Measurements from ENCODE around the gene GMPR2.

The GMPR2 gene

GRCh38 chr14:24263848-24264247, 31.1 kb downstream of the GMPR2 start:
- Histone ChIP-seq H2AFZ (ENCODE audit: low read depth, low read length) (no peak overlapping the region), H3K4me1 (ENCODE audit: insufficient read depth, low read length) (no peaks in the 10 kb centered on the region), H3K36me3 (ENCODE audit: insufficient read depth, low read length) (peaks cover 11% of the 10 kb centered on the region), H3K9me3 (ENCODE audit: low read length) (no peaks in the 10 kb centered on the region), H3K4me3 (ENCODE audit: low read length) (no peak overlapping the region), H3K27me3 (ENCODE audit: insufficient read depth, low read length) (no peaks in the 10 kb centered on the region)

- Histone ChIP-seq H3K4me3 (ENCODE audit: low read length) (no peak overlapping the region), H2AFZ (ENCODE audit: low read depth, low read length) (no peak overlapping the region), H3K27me3 (ENCODE audit: insufficient read depth, low read length) (no peaks in the 10 kb centered on the region), H3K36me3 (ENCODE audit: insufficient read depth, low read length) (peaks cover 11% of the 10 kb centered on the region), H3K4me1 (ENCODE audit: insufficient read depth, low read length) (no peaks in the 10 kb centered on the region), H3K9me3 (ENCODE audit: low read length) (no peaks in the 10 kb centered on the region)
Measured at GRCh38 chr14:24264298-24264697, 31.6 kb downstream of the GMPR2 start.

- Histone ChIP-seq H3K4me1 (ENCODE audit: insufficient read depth, low read length) (peaks cover 3% of the 10 kb centered on the region), H3K9me3 (ENCODE audit: low read length) (no peaks in the 10 kb centered on the region), H3K4me3 (ENCODE audit: low read length) (no peak overlapping the region), H3K36me3 (ENCODE audit: insufficient read depth, low read length) (peaks cover 11% of the 10 kb centered on the region), H3K27me3 (ENCODE audit: insufficient read depth, low read length) (no peaks in the 10 kb centered on the region), H2AFZ (ENCODE audit: low read depth, low read length) (no peak overlapping the region)
Measured at GRCh38 chr14:24266344-24267244, 33.9 kb downstream of the GMPR2 start.

GRCh38 chr14:24267516-24267915, 34.8 kb downstream of the GMPR2 start:
- Histone ChIP-seq H3K9me3 (ENCODE audit: low read length) (no peaks in the 10 kb centered on the region), H3K4me3 (ENCODE audit: low read length) (no peak overlapping the region), H3K4me1 (ENCODE audit: insufficient read depth, low read length) (peaks cover 9% of the 10 kb centered on the region), H2AFZ (ENCODE audit: low read depth, low read length) (no peak overlapping the region), H3K36me3 (ENCODE audit: insufficient read depth, low read length) (peaks cover 11% of the 10 kb centered on the region), H3K27me3 (ENCODE audit: insufficient read depth, low read length) (no peaks in the 10 kb centered on the region)

- Histone ChIP-seq H3K9me3 (ENCODE audit: low read length) (no peaks in the 10 kb centered on the region), H3K4me3 (ENCODE audit: low read length) (no peak overlapping the region), H3K36me3 (ENCODE audit: insufficient read depth, low read length) (peaks cover 11% of the 10 kb centered on the region), H2AFZ (ENCODE audit: low read depth, low read length) (no peak overlapping the region), H3K27me3 (ENCODE audit: insufficient read depth, low read length) (no peaks in the 10 kb centered on the region), H3K4me1 (ENCODE audit: insufficient read depth, low read length) (peaks cover 9% of the 10 kb centered on the region)
Measured at GRCh38 chr14:24268225-24268624, 35.5 kb downstream of the GMPR2 start.

- H3K27me3 ChIP-seq (ENCODE audit: insufficient read depth, low read length) = no peaks in the 10 kb centered on the region
- no peak overlapping the region for H2AFZ ChIP-seq (ENCODE audit: low read depth, low read length)
- no peaks in the 10 kb centered on the region for H3K9me3 ChIP-seq (ENCODE audit: low read length)
- peaks cover 11% of the 10 kb centered on the region for H3K36me3 ChIP-seq (ENCODE audit: insufficient read depth, low read length)
- no peak overlapping the region for H3K4me3 ChIP-seq (ENCODE audit: low read length)
- peaks cover 9% of the 10 kb centered on the region for H3K4me1 ChIP-seq (ENCODE audit: insufficient read depth, low read length)
Measured at GRCh38 chr14:24269368-24269767, 36.6 kb downstream of the GMPR2 start.

GRCh38 chr14:24269910-24270536, 37.3 kb downstream of the GMPR2 start:
- Histone ChIP-seq H3K4me3 (ENCODE audit: low read length) (no peak overlapping the region), H3K27me3 (ENCODE audit: insufficient read depth, low read length) (no peaks in the 10 kb centered on the region), H2AFZ (ENCODE audit: low read depth, low read length) (no peak overlapping the region), H3K9me3 (ENCODE audit: low read length) (no peaks in the 10 kb centered on the region), H3K4me1 (ENCODE audit: insufficient read depth, low read length) (peaks cover 9% of the 10 kb centered on the region), H3K36me3 (ENCODE audit: insufficient read depth, low read length) (peaks cover 11% of the 10 kb centered on the region)

GRCh38 chr14:24270537-24271133, 37.9 kb downstream of the GMPR2 start:
- Histone ChIP-seq H3K9me3 (ENCODE audit: low read length) (no peaks in the 10 kb centered on the region), H3K4me1 (ENCODE audit: insufficient read depth, low read length) (peaks cover 9% of the 10 kb centered on the region), H3K36me3 (ENCODE audit: insufficient read depth, low read length) (peaks cover 11% of the 10 kb centered on the region), H3K4me3 (ENCODE audit: low read length) (peak overlapping the region; percentile 88), H3K27me3 (ENCODE audit: insufficient read depth, low read length) (no peaks in the 10 kb centered on the region), H2AFZ (ENCODE audit: low read depth, low read length) (peak overlapping the region; percentile 80)

- Histone ChIP-seq H3K9me3 (ENCODE audit: low read length) (no peaks in the 10 kb centered on the region), H3K4me3 (ENCODE audit: low read length) (peak within 1 kb of the TSS; percentile 88), H3K4me1 (ENCODE audit: insufficient read depth, low read length) (peaks cover 9% of the 10 kb centered on the region), H2AFZ (ENCODE audit: low read depth, low read length) (peak within 1 kb of the TSS; percentile 80), H3K36me3 (ENCODE audit: insufficient read depth, low read length) (peaks cover 9% of the 10 kb centered on the region), H3K27me3 (ENCODE audit: insufficient read depth, low read length) (no peaks in the 10 kb centered on the region)
Measured at GRCh38 chr14:24271134-24271833, 38.6 kb downstream of the GMPR2 start, which contains the start of gene RABGGTA. Gene RABGGTA (minus strand): TSS chr14:24271597. CDS start chr14:24271115, 482 bp downstream.

- peaks cover 9% of the 10 kb centered on the region for H3K4me1 ChIP-seq (ENCODE audit: insufficient read depth, low read length)
- no peaks in the 10 kb centered on the region for H3K9me3 ChIP-seq (ENCODE audit: low read length)
- peak overlapping the region; percentile 88 for H3K4me3 ChIP-seq (ENCODE audit: low read length)
- H3K36me3 ChIP-seq (ENCODE audit: insufficient read depth, low read length) = peaks cover 5% of the 10 kb centered on the region
- H3K27me3 ChIP-seq (ENCODE audit: insufficient read depth, low read length) = no peaks in the 10 kb centered on the region
- peak overlapping the region; percentile 80 for H2AFZ ChIP-seq (ENCODE audit: low read depth, low read length)
Measured at GRCh38 chr14:24271834-24272263, 39.1 kb downstream of the GMPR2 start.

GRCh38 chr14:24272467-24272866, 39.7 kb downstream of the GMPR2 start:
- H3K9me3 ChIP-seq (ENCODE audit: low read length) = no peaks in the 10 kb centered on the region
- H3K27me3 ChIP-seq (ENCODE audit: insufficient read depth, low read length) = no peaks in the 10 kb centered on the region
- H3K4me3 ChIP-seq (ENCODE audit: low read length) = no peak overlapping the region
- H3K4me1 ChIP-seq (ENCODE audit: insufficient read depth, low read length) = peaks cover 9% of the 10 kb centered on the region
- H3K36me3 ChIP-seq (ENCODE audit: insufficient read depth, low read length) = no peaks in the 10 kb centered on the region
- no peak overlapping the region for H2AFZ ChIP-seq (ENCODE audit: low read depth, low read length)

GRCh38 chr14:24273422-24273998, 40.8 kb downstream of the GMPR2 start:
- no peak overlapping the region for H3K4me3 ChIP-seq (ENCODE audit: low read length)
- no peak overlapping the region for H2AFZ ChIP-seq (ENCODE audit: low read depth, low read length)
- H3K4me1 ChIP-seq (ENCODE audit: insufficient read depth, low read length) = peaks cover 9% of the 10 kb centered on the region
- H3K27me3 ChIP-seq (ENCODE audit: insufficient read depth, low read length) = no peaks in the 10 kb centered on the region
- no peaks in the 10 kb centered on the region for H3K9me3 ChIP-seq (ENCODE audit: low read length)
- no peaks in the 10 kb centered on the region for H3K36me3 ChIP-seq (ENCODE audit: insufficient read depth, low read length)
